Endothelial cell of umbilical vein (primary cell): Measurements from ENCODE around the gene SAMD14. TPM values are rescaled to one million over a fixed set of nuclear protein-coding genes. Genes with fewer than 3 reads are reported as not detected.

Experiments
- BruUV-seq: library from RNA; stranded (reverse); fragments of 400-500 nt; replicated peaks from 2 replicates; lab custom pipeline; 2021; lab: Mats Ljungman, UMichigan
- CTCF ChIA-PET: fragments of 300-600, 350-600 bp; sonication (Branson Sonifier 250); formaldehyde crosslinking; loops from one replicate; lab custom pipeline; 2021; ENCODE audit warnings: antibody characterized with exemption, inconsistent platforms; lab: Charles Lee
- POLR2A ChIA-PET: fragments of 300-600, 350-600 bp; sonication (Branson Sonifier 250); formaldehyde crosslinking; loops from one replicate; lab custom pipeline; 2021; ENCODE audit warnings: antibody characterized with exemption, inconsistent platforms; lab: Charles Lee
- DNase-seq: peaks from one replicate; pipeline ENCODE4 v3.0.0-alpha.2; 2011; ENCODE audit warnings: low read depth, low spot score
- FAIRE-seq: peaks from 2 replicates; lab custom pipeline; 2011; peaks lifted over from hg19 to GRCh38; lab: Jason Lieb, UNC
- H2AFZ ChIP-seq: 2 replicates; pipeline ENCODE4 v1.6.0; 2012; ENCODE audit warnings: low read depth, low read length, control low read depth, inconsistent platforms
- H3K27ac ChIP-seq: 2 replicates; pipeline ENCODE4 v1.5.1; 2011; ENCODE audit warnings: low read depth, mild to moderate bottlenecking, control low read depth, low read length, moderate library complexity; ENCODE audit not compliant: insufficient read depth
- H3K27me3 ChIP-seq, 2 experiments: 2 replicates each; pipeline versions ENCODE4 v1.6.0 to v1.6.1; 2011; ENCODE audit warnings: low read length in 2 of 2, mixed read lengths in 1 of 2; ENCODE audit not compliant: control insufficient read depth in 2 of 2, insufficient read depth in 2 of 2
- H3K36me3 ChIP-seq, 2 experiments: 2 replicates in 1 of 2; 3 replicates in 1 of 2; pipeline ENCODE4 v1.5.1; 2011; ENCODE audit warnings: low read length in 2 of 2, mild to moderate bottlenecking in 1 of 2, moderate library complexity in 1 of 2; ENCODE audit not compliant: control insufficient read depth in 2 of 2, insufficient read depth in 2 of 2; ENCODE audit errors: extremely low read depth in 1 of 2
- H3K4me1 ChIP-seq: 3 replicates; pipeline ENCODE4 v1.5.1; 2011; ENCODE audit warnings: mild to moderate bottlenecking, low read length; ENCODE audit not compliant: control insufficient read depth, insufficient read depth; ENCODE audit errors: extremely low read depth
- H3K4me2 ChIP-seq: 2 replicates; pipeline ENCODE4 v1.6.1; 2011; ENCODE audit warnings: low read length, control low read depth, mixed read lengths; ENCODE audit not compliant: insufficient read depth
- H3K4me3 ChIP-seq, 3 experiments: fragments of 200-600 bp in 1 of 3; sonication (generic), shearing (Covaris generic) in 1 of 3; replicated peaks in 1 of 3; 2 replicates each; pipeline ENCODE4 v1.5.1; 2011 to 2016; ENCODE audit warnings: control low read depth in 3 of 3, low read length in 3 of 3, mild to moderate bottlenecking in 2 of 3, inconsistent platforms in 1 of 3, low read depth in 1 of 3, moderate library complexity in 1 of 3; ENCODE audit not compliant: insufficient read depth in 1 of 3
- H3K79me2 ChIP-seq: 2 replicates; pipeline ENCODE4 v1.6.0; 2012; ENCODE audit warnings: low read length, inconsistent platforms; ENCODE audit not compliant: control insufficient read depth, insufficient read depth
- H3K9ac ChIP-seq: replicated peaks from 2 replicates; pipeline ENCODE3; 2011; ENCODE audit warnings: low read length, control low read depth; ENCODE audit not compliant: insufficient read depth; ENCODE audit errors: extremely low read depth
- H3K9me1 ChIP-seq: replicated peaks from 3 replicates; pipeline ENCODE4 v1.6.0; 2011; ENCODE audit warnings: mild to moderate bottlenecking, low read length; ENCODE audit not compliant: control insufficient read depth, insufficient read depth; ENCODE audit errors: extremely low read depth
- H3K9me3 ChIP-seq: replicated peaks from 2 replicates; pipeline ENCODE4 v1.5.1; 2012; ENCODE audit warnings: low read length, inconsistent platforms; ENCODE audit not compliant: control insufficient read depth, insufficient read depth
- H4K20me1 ChIP-seq: replicated peaks from 2 replicates; pipeline ENCODE3; 2011; ENCODE audit warnings: mild to moderate bottlenecking, low read length; ENCODE audit not compliant: control insufficient read depth, insufficient read depth; ENCODE audit errors: extremely low read depth
- EZH2 ChIP-seq: IDR thresholded peaks from 2 replicates; pipeline ENCODE4 v1.6.1; 2012; ENCODE audit warnings: borderline replicate concordance, low read depth, mild to moderate bottlenecking, moderate library complexity, low read length, inconsistent platforms; ENCODE audit not compliant: severe bottlenecking
- FOS ChIP-seq: IDR thresholded peaks from 2 replicates; pipeline ENCODE4 v1.6.1; 2011; ENCODE audit warnings: mild to moderate bottlenecking, low read length, moderate library complexity, borderline replicate concordance; ENCODE audit not compliant: insufficient read depth
- GATA2 ChIP-seq: IDR thresholded peaks from 2 replicates; pipeline ENCODE4 v1.7.0; 2011; ENCODE audit warnings: low read depth, mild to moderate bottlenecking, moderate library complexity, mixed read lengths, low read length; ENCODE audit not compliant: insufficient read length, insufficient read depth
- JUN ChIP-seq: IDR thresholded peaks from 2 replicates; pipeline ENCODE4 v1.6.1; 2011; ENCODE audit warnings: borderline replicate concordance, low read depth; ENCODE audit not compliant: insufficient read length, insufficient read depth
- MYC ChIP-seq: IDR thresholded peaks from one replicate; pipeline ENCODE4 v1.6.1; 2011; ENCODE audit warnings: mild to moderate bottlenecking, low read depth, low read length
- POLR2A ChIP-seq: IDR thresholded peaks from 2 replicates; pipeline ENCODE4 v1.6.1; 2012; ENCODE audit warnings: low read depth, mild to moderate bottlenecking, control low read depth, low read length
- POLR2AphosphoS5 ChIP-seq: IDR thresholded peaks from 2 replicates; pipeline ENCODE4 v1.6.1; 2012; ENCODE audit warnings: low read depth, mild to moderate bottlenecking, control low read depth, low read length, moderate library complexity; ENCODE audit not compliant: insufficient read depth
- dilution Hi-C: fragments of 300-500 bp; cut with MboI; formaldehyde crosslinking; loops from one replicate; pipeline ENCODE4 v1.15.0; 2019; ENCODE audit warnings: low sequenced_read_pairs; ENCODE audit not compliant: extremely low pct_ligation_motif_present
- intact Hi-C: fragments of 100-400 bp; cut with micrococcal nuclease; formaldehyde crosslinking; loops from one replicate; pipeline ENCODE4 v1.10.0; 2022
- polyA plus RNA-seq, 4 experiments: library from polyadenylated mRNA; depleted of rRNA in 3 of 4; stranded (reverse) in 3 of 4; unstranded in 1 of 4; fragments of >200 nt; gene quantifications; 2 replicates each; pipeline versions ENCODE4 v1.2.1 to v1.2.3, GENCODE V29; 2011 to 2012; ENCODE audit warnings: missing spikeins in 1 of 4
- total RNA-seq: library from RNA; stranded (reverse); gene quantifications from 2 replicates; pipeline ENCODE4 v1.2.3, GENCODE V29; 2021
- TF ChIP-seq, protein P1 (sequence below): IDR thresholded peaks from 2 replicates; pipeline ENCODE4 v1.6.1; 2011; ENCODE audit not compliant: insufficient read depth, insufficient read length
- TF ChIP-seq, protein P2 (sequence below), 2 donors: IDR thresholded peaks; 1 replicate in 1 of 2; 2 replicates in 1 of 2; pipeline ENCODE4 v1.5.1; 2011; ENCODE audit warnings: low read length in 2 of 2, mild to moderate bottlenecking in 2 of 2, moderate library complexity in 2 of 2, control low read depth in 1 of 2, inconsistent platforms in 1 of 2, low read depth in 1 of 2; ENCODE audit not compliant: insufficient read depth in 1 of 2; ENCODE audit errors: extremely low read depth in 1 of 2

SAMD14 gene
- total and polyA plus RNA-seq, 2 donors (not counting 3 experiments of a cell fraction or from before 2014, with no cell fraction given), result 6.8 to 15.6 TPM

DNA sequence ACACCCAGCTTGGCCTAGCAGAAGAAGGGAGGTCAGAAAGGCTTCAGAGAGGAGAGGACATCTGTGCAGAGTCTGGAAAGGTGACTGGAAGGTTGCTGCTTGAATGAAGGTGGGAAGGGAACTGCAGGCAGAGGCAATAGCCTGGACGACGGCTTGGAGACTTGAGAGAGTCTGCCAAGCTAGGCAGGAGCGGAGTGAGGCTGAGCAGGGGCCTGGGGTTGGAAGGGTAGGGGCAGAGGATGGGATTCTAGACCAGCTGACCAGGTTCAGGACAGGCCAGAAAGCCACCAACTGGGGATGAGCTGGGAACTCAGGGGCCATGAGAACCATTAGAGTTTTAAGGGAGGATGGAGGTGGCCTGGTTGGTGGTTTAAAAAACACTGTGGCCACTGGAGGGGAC lies 35.5 kb upstream of the SAMD14 start:
- H4K20me1 ChIP-seq, result no peaks in the 10 kb centered on the region
- H3K4me3 ChIP-seq, result no peak overlapping the region
- peaks cover 6% of the 10 kb centered on the region for H3K4me1 ChIP-seq
- TF ChIP-seq EZH2 (no peak), GATA2 (no peak), MYC (no peak), FOS (no peak), POLR2A (no peak), POLR2AphosphoS5 (no peak), JUN (no peak)
- TF ChIP-seq, protein P1, sequence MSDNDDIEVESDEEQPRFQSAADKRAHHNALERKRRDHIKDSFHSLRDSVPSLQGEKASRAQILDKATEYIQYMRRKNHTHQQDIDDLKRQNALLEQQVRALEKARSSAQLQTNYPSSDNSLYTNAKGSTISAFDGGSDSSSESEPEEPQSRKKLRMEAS, result no peak
- TF ChIP-seq, protein P2, sequence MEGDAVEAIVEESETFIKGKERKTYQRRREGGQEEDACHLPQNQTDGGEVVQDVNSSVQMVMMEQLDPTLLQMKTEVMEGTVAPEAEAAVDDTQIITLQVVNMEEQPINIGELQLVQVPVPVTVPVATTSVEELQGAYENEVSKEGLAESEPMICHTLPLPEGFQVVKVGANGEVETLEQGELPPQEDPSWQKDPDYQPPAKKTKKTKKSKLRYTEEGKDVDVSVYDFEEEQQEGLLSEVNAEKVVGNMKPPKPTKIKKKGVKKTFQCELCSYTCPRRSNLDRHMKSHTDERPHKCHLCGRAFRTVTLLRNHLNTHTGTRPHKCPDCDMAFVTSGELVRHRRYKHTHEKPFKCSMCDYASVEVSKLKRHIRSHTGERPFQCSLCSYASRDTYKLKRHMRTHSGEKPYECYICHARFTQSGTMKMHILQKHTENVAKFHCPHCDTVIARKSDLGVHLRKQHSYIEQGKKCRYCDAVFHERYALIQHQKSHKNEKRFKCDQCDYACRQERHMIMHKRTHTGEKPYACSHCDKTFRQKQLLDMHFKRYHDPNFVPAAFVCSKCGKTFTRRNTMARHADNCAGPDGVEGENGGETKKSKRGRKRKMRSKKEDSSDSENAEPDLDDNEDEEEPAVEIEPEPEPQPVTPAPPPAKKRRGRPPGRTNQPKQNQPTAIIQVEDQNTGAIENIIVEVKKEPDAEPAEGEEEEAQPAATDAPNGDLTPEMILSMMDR (IDR thresholded peaks at IDR 0.05; ENCODE audit: extremely low read depth in 1 of 2, insufficient read depth in 1 of 2, low read depth in 1 of 2, low read length in 2 of 2), result no peak
- no peak overlapping the region for H3K9ac ChIP-seq
- no peak overlapping the region for H2AFZ ChIP-seq
- H3K79me2 ChIP-seq, result no peaks in the 10 kb centered on the region
- H3K36me3 ChIP-seq, result no peaks in the 10 kb centered on the region
- no peaks in the 10 kb centered on the region for H3K9me3 ChIP-seq
- BruUV-seq, result no TSS peak
- ChIA-PET POLR2A (no interaction called here), CTCF (interaction anchor here (1.1 to 3.6 kb wide), 6 partner anchors 9 to 71 kb away, joined by 3 to 15 read pairs (median 6); no protein-coding TSS in a partner anchor)
- dilution Hi-C loops, result no loop called here
- no peaks in the 10 kb centered on the region for H3K9me1 ChIP-seq
- intact Hi-C loops, result no loop called here
- FAIRE-seq, result no peak
- no peaks in the 10 kb centered on the region for H3K27me3 ChIP-seq
- no peak overlapping the region for H3K27ac ChIP-seq
- no peak for DNase-seq
- no peak overlapping the region for H3K4me2 ChIP-seq
